Osteoblast (primary cell): ENCODE results near the gene JAZF1. TPM values are rescaled to one million over a fixed set of nuclear protein-coding genes. Genes with fewer than 3 reads are reported as not detected.

Experiments used
- DNase-seq: peaks from one replicate; pipeline ENCODE4 v3.0.0; 2011; ENCODE audit warnings: low spot score, mixed read lengths; ENCODE audit not compliant: insufficient read length; ENCODE audit errors: missing footprints
- H2AFZ ChIP-seq: 2 replicates; pipeline ENCODE4 v1.6.0; 2011; ENCODE audit warnings: mild to moderate bottlenecking, low read length
- H3K27ac ChIP-seq: 2 replicates; pipeline ENCODE4 v1.5.1; 2011; ENCODE audit warnings: mild to moderate bottlenecking, low read depth, low read length, moderate library complexity
- H3K27me3 ChIP-seq: 2 replicates; pipeline ENCODE4 v1.6.0; 2012; ENCODE audit warnings: mild to moderate bottlenecking, control low read depth, inconsistent platforms, low read length, moderate library complexity; ENCODE audit not compliant: insufficient read depth
- H3K36me3 ChIP-seq: 2 replicates; pipeline ENCODE4 v1.5.1; 2011; ENCODE audit warnings: mild to moderate bottlenecking, low read length, control low read depth, moderate library complexity; ENCODE audit not compliant: insufficient read depth
- H3K4me1 ChIP-seq: 2 replicates; pipeline ENCODE4 v1.5.1; 2011; ENCODE audit warnings: mild to moderate bottlenecking, low read length, control low read depth, moderate library complexity; ENCODE audit not compliant: insufficient read depth
- H3K4me2 ChIP-seq: 2 replicates; pipeline ENCODE4 v1.6.0; 2011; ENCODE audit warnings: mild to moderate bottlenecking, low read length; ENCODE audit not compliant: insufficient read depth
- H3K4me3 ChIP-seq: fragments of 200-600 bp; sonication (generic); 3 replicates; pipeline ENCODE4 v1.5.1; 2012; ENCODE audit warnings: mild to moderate bottlenecking, low read length, inconsistent platforms; ENCODE audit not compliant: insufficient read depth
- H3K79me2 ChIP-seq: 2 replicates; pipeline ENCODE4 v1.6.0; 2012; ENCODE audit warnings: mild to moderate bottlenecking, low read length, control low read depth, inconsistent platforms; ENCODE audit not compliant: insufficient read depth
- H3K9me3 ChIP-seq: 2 replicates; pipeline ENCODE4 v1.5.1; 2011; ENCODE audit warnings: low read depth, low read length, control low read depth
- H4K20me1 ChIP-seq: 2 replicates; pipeline ENCODE4 v1.6.0; 2012; ENCODE audit warnings: mild to moderate bottlenecking, low read length, control low read depth; ENCODE audit not compliant: insufficient read depth
- CTCF ChIP-seq: IDR thresholded peaks from 2 replicates; pipeline ENCODE4 v1.5.1; 2011; ENCODE audit warnings: mild to moderate bottlenecking, low read depth, low read length, moderate library complexity; ENCODE audit errors: extremely low read depth
- total RNA-seq: library from RNA; depleted of rRNA; stranded (reverse); fragments of >200 nt; gene quantifications from 2 replicates; pipeline ENCODE4 v1.2.3, GENCODE V29; 2012

JAZF1 gene
- total RNA-seq, 1 donor, result 15.9 TPM

- TF ChIP-seq CTCF, result no peak
- peaks cover 4% of the 10 kb centered on the region for H3K4me1 ChIP-seq
- no peak for DNase-seq
- H4K20me1 ChIP-seq, result peaks cover 2% of the 10 kb centered on the region
- no peaks in the 10 kb centered on the region for H3K36me3 ChIP-seq
- H3K27ac ChIP-seq, result no peak overlapping the region
- H3K27me3 ChIP-seq, result no peaks in the 10 kb centered on the region
- H3K4me3 ChIP-seq, result no peak overlapping the region
- no peak overlapping the region for H3K4me2 ChIP-seq
- no peaks in the 10 kb centered on the region for H3K9me3 ChIP-seq
- H3K79me2 ChIP-seq, result peaks cover 77% of the 10 kb centered on the region
- H2AFZ ChIP-seq, result no peak overlapping the region
Observed at GRCh38 chr7:28173531-28173930, 7.1 kb downstream of the JAZF1 start.

GRCh38 chr7:28172958-28173357, 7.6 kb downstream of the JAZF1 start:
- peaks cover 77% of the 10 kb centered on the region for H3K79me2 ChIP-seq
- no peaks in the 10 kb centered on the region for H3K27me3 ChIP-seq
- peaks cover 4% of the 10 kb centered on the region for H3K4me1 ChIP-seq
- no peak overlapping the region for H3K4me2 ChIP-seq
- H3K4me3 ChIP-seq, result no peak overlapping the region
- H4K20me1 ChIP-seq, result peaks cover 2% of the 10 kb centered on the region
- no peak for TF ChIP-seq CTCF
- no peak overlapping the region for H3K27ac ChIP-seq
- no peaks in the 10 kb centered on the region for H3K9me3 ChIP-seq
- H2AFZ ChIP-seq, result no peak overlapping the region
- no peaks in the 10 kb centered on the region for H3K36me3 ChIP-seq
- DNase-seq, result no peak

GRCh38 chr7:28170701-28171100, 9.9 kb downstream of the JAZF1 start:
- TF ChIP-seq CTCF, result no peak
- peaks cover 65% of the 10 kb centered on the region for H3K79me2 ChIP-seq

GRCh38 chr7:28169230-28169629, 11.4 kb downstream of the JAZF1 start:
- no peak for TF ChIP-seq CTCF
- Histone ChIP-seq H3K4me3 (no peak overlapping the region), H3K27ac (no peak overlapping the region), H2AFZ (no peak overlapping the region), H3K79me2 (peaks cover 62% of the 10 kb centered on the region), H3K9me3 (no peaks in the 10 kb centered on the region), H4K20me1 (no peaks in the 10 kb centered on the region), H3K27me3 (no peaks in the 10 kb centered on the region), H3K36me3 (no peaks in the 10 kb centered on the region), H3K4me1 (peaks cover 31% of the 10 kb centered on the region), H3K4me2 (no peak overlapping the region)
- no peak for DNase-seq

More at GRCh38 chr7:28170701-28171100, 9.9 kb downstream of the JAZF1 start:
- Histone ChIP-seq H2AFZ (no peak overlapping the region), H3K27ac (no peak overlapping the region), H3K36me3 (no peaks in the 10 kb centered on the region), H3K4me3 (no peak overlapping the region), H3K27me3 (no peaks in the 10 kb centered on the region), H3K4me1 (peaks cover 19% of the 10 kb centered on the region), H3K9me3 (no peaks in the 10 kb centered on the region), H4K20me1 (no peaks in the 10 kb centered on the region), H3K4me2 (no peak overlapping the region)
- DNase-seq, result no peak
